HepG2 (cell line): ENCODE measurements around the gene UBE2L6. TPM values are rescaled to one million over a fixed set of nuclear protein-coding genes. Genes with fewer than 3 reads are reported as not detected.

ENCODE experiments used
- ASH2L ChIP-seq: fragments of 300-600, 200-600 bp; sonication (generic); IDR thresholded peaks from 2 replicates; pipeline ENCODE4 v1.7.0; 2017; ENCODE audit warnings: low read depth, mild to moderate bottlenecking, moderate library complexity, mixed read lengths, low read length; ENCODE audit not compliant: insufficient read length
- ELF3 ChIP-seq: IDR thresholded peaks from 2 replicates; pipeline ENCODE4 v1.6.1; 2016; ENCODE audit warnings: missing genetic modification reagents, missing compliant biosample characterization
- HCFC1 ChIP-seq: fragments of 150-350 bp; IDR thresholded peaks from 2 replicates; pipeline ENCODE4 v1.6.1; 2014; ENCODE audit warnings: low read depth, low read length
- HNRNPLL ChIP-seq: fragments of 200-400 bp; formaldehyde crosslinking; IDR thresholded peaks from 2 replicates; pipeline ENCODE4 v1.6.1; 2017; ENCODE audit warnings: mild to moderate bottlenecking, low read depth, low read length; ENCODE audit not compliant: poor library complexity, severe bottlenecking
- MATR3 ChIP-seq: sonication (generic); formaldehyde crosslinking; IDR thresholded peaks from 2 replicates; pipeline ENCODE4 v1.4.0; 2020; ENCODE audit warnings: missing genetic modification reagents
- NFE2L1 ChIP-seq: sonication (generic); formaldehyde crosslinking; IDR thresholded peaks from 2 replicates; pipeline ENCODE4 v1.4.0; 2020; ENCODE audit warnings: missing genetic modification reagents, mild to moderate bottlenecking, borderline replicate concordance
- RXRB ChIP-seq: IDR thresholded peaks from 2 replicates; pipeline ENCODE4 v1.6.1; 2016; ENCODE audit warnings: borderline replicate concordance, missing genetic modification reagents, missing compliant biosample characterization
- TAF1 ChIP-seq: sonication (generic); formaldehyde crosslinking; IDR thresholded peaks from 2 replicates; pipeline ENCODE4 v1.4.0; 2020; ENCODE audit warnings: missing genetic modification reagents
- ZNF34 ChIP-seq: sonication (generic); formaldehyde crosslinking; IDR thresholded peaks from 2 replicates; pipeline ENCODE4 v1.4.0; 2020; ENCODE audit warnings: mild to moderate bottlenecking, missing genetic modification reagents, borderline replicate concordance
- ZNF546 ChIP-seq: sonication (generic); formaldehyde crosslinking; conservative IDR thresholded peaks from 2 replicates; pipeline ENCODE4 v1.8.1; 2023; ENCODE audit warnings: mild to moderate bottlenecking, missing genetic modification reagents
- ZNF629 ChIP-seq: sonication (generic); formaldehyde crosslinking; conservative IDR thresholded peaks from 2 replicates; pipeline ENCODE4 v1.5.0; 2020; ENCODE audit warnings: missing genetic modification reagents
- polyA plus RNA-seq, 8 experiments: library from polyadenylated mRNA; depleted of rRNA in 3 of 8; stranded (reverse) in 7 of 8; unstranded in 1 of 8; fragments of >200 nt; fragmentation: Illumina TruSeq in 4 of 8; extraction: Trizol in 4 of 8; gene quantifications; 2 replicates each; pipeline versions ENCODE4 v1.2.1 to v1.2.3, GENCODE V29; 2011 to 2016; ENCODE audit warnings: low read depth in 4 of 8, missing spikeins in 1 of 8, mixed read lengths in 1 of 8; ENCODE audit not compliant: insufficient read depth in 1 of 8
- total RNA-seq, 5 experiments: library from RNA; depleted of rRNA; stranded (reverse); fragments of >200 nt; fragmentation: Illumina TruSeq; extraction: Trizol; gene quantifications; 2 replicates each; pipeline ENCODE4 v1.2.3, GENCODE V29; 2016; ENCODE audit warnings: low read depth in 1 of 5
- TF ChIP-seq, protein P1 (sequence below): sonication (generic); formaldehyde crosslinking; IDR thresholded peaks from 2 replicates; pipeline ENCODE4 v1.5.0; 2020; ENCODE audit warnings: missing genetic modification reagents
- TF ChIP-seq, protein P2 (sequence below): sonication (generic); formaldehyde crosslinking; IDR thresholded peaks from 2 replicates; pipeline ENCODE4 v1.4.0; 2020; ENCODE audit warnings: mild to moderate bottlenecking, missing genetic modification reagents, borderline replicate concordance
- TF ChIP-seq, protein P3 (sequence below): sonication (generic); formaldehyde crosslinking; IDR thresholded peaks from 2 replicates; pipeline ENCODE4 v1.5.1; 2020; ENCODE audit warnings: mild to moderate bottlenecking, missing genetic modification reagents, borderline replicate concordance
- TF ChIP-seq, protein P4 (sequence below): sonication (generic); formaldehyde crosslinking; IDR thresholded peaks from 2 replicates; pipeline ENCODE4 v1.4.0; 2020; ENCODE audit warnings: missing genetic modification reagents, borderline replicate concordance
- TF ChIP-seq, protein P5 (sequence below): sonication (generic); formaldehyde crosslinking; IDR thresholded peaks from 2 replicates; pipeline ENCODE4 v1.4.0; 2020; ENCODE audit warnings: mild to moderate bottlenecking, missing genetic modification reagents
- TF ChIP-seq, protein P6 (sequence below): sonication (generic); formaldehyde crosslinking; IDR thresholded peaks from 2 replicates; pipeline ENCODE4 v1.5.0; 2020; ENCODE audit warnings: missing genetic modification reagents, mild to moderate bottlenecking, borderline replicate concordance

UBE2L6 gene
- total and polyA plus RNA-seq, 2 of the 13 experiments (the other 11 are each of a cell fraction or from before 2014, with no cell fraction given): 30.3 to 30.4 TPM

DNA sequence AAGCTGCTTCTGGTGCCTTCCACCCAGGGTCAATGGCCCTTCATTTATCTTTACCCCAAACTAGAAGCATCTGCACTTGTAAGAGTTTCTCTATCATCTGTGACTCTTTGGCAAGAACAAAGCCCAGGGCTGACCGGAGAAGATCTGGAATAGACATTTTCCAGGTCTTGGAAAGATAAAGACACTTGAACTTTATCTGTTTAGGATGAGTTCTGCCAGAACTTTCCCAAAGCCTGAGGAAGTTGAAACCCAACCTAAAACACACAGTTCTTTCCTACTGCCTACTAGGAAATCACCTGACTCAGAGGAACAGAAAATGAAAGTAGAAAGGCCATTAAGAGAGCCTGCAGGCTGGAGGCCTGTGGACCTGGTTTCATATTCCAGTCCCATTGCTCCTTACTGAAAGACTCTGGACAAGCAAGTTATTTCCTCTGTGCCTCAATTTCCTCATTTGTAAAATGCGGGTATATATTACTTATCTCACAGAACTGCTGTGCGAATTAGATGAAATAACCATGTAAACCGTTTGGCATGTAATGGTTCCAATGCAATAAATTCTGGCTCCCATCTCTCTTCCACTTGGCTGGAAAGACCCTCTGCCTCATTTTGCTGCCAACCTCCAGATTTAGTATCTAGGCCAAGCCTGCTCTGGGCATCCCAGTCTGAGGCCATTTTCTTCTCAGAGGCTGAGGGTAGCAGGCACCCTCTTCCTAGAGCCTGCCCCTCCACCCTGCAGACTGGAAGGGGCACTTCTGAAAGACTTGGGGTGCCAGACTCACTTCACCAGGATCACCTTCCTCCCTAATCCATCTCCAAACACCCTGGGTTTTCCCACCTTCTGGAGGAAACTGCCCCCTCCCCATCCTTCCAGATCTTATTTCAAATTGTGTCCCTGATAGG, 1.2 kb downstream of the UBE2L6 start (continued):
- TF ChIP-seq, protein P1, sequence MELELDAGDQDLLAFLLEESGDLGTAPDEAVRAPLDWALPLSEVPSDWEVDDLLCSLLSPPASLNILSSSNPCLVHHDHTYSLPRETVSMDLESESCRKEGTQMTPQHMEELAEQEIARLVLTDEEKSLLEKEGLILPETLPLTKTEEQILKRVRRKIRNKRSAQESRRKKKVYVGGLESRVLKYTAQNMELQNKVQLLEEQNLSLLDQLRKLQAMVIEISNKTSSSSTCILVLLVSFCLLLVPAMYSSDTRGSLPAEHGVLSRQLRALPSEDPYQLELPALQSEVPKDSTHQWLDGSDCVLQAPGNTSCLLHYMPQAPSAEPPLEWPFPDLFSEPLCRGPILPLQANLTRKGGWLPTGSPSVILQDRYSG: no peak
- TF ChIP-seq, protein P2, sequence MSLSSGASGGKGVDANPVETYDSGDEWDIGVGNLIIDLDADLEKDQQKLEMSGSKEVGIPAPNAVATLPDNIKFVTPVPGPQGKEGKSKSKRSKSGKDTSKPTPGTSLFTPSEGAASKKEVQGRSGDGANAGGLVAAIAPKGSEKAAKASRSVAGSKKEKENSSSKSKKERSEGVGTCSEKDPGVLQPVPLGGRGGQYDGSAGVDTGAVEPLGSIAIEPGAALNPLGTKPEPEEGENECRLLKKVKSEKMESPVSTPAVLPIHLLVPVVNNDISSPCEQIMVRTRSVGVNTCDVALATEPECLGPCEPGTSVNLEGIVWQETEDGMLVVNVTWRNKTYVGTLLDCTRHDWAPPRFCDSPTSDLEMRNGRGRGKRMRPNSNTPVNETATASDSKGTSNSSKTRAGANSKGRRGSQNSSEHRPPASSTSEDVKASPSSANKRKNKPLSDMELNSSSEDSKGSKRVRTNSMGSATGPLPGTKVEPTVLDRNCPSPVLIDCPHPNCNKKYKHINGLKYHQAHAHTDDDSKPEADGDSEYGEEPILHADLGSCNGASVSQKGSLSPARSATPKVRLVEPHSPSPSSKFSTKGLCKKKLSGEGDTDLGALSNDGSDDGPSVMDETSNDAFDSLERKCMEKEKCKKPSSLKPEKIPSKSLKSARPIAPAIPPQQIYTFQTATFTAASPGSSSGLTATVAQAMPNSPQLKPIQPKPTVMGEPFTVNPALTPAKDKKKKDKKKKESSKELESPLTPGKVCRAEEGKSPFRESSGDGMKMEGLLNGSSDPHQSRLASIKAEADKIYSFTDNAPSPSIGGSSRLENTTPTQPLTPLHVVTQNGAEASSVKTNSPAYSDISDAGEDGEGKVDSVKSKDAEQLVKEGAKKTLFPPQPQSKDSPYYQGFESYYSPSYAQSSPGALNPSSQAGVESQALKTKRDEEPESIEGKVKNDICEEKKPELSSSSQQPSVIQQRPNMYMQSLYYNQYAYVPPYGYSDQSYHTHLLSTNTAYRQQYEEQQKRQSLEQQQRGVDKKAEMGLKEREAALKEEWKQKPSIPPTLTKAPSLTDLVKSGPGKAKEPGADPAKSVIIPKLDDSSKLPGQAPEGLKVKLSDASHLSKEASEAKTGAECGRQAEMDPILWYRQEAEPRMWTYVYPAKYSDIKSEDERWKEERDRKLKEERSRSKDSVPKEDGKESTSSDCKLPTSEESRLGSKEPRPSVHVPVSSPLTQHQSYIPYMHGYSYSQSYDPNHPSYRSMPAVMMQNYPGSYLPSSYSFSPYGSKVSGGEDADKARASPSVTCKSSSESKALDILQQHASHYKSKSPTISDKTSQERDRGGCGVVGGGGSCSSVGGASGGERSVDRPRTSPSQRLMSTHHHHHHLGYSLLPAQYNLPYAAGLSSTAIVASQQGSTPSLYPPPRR: no peak
- TF ChIP-seq TAF1 (CRISPR knock-in tag) (0 out of 2 replicates have a peak, but pooled peaks have one; percentile 13), RXRB (peak; percentile 15; the same call in 1 of the 2 replicates), MATR3 (CRISPR knock-in tag) (no peak), ZNF629 (no peak), ELF3 (no peak), ASH2L (no peak), NFE2L1 (CRISPR knock-in tag) (no peak), HNRNPLL (no peak), HCFC1 (no peak), ZNF34 (no peak), ZNF546 (no peak)
- TF ChIP-seq, protein P3, sequence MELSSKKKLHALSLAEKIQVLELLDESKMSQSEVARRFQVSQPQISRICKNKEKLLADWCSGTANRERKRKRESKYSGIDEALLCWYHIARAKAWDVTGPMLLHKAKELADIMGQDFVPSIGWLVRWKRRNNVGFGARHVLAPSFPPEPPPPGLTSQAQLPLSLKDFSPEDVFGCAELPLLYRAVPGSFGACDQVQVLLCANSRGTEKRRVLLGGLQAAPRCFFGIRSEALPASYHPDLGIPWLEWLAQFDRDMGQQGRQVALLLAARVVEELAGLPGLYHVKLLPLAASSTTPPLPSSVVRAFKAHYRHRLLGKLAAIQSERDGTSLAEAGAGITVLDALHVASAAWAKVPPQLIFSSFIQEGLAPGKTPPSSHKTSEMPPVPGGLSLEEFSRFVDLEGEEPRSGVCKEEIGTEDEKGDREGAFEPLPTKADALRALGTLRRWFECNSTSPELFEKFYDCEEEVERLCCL (CRISPR knock-in tag): no peak
- TF ChIP-seq, protein P4, sequence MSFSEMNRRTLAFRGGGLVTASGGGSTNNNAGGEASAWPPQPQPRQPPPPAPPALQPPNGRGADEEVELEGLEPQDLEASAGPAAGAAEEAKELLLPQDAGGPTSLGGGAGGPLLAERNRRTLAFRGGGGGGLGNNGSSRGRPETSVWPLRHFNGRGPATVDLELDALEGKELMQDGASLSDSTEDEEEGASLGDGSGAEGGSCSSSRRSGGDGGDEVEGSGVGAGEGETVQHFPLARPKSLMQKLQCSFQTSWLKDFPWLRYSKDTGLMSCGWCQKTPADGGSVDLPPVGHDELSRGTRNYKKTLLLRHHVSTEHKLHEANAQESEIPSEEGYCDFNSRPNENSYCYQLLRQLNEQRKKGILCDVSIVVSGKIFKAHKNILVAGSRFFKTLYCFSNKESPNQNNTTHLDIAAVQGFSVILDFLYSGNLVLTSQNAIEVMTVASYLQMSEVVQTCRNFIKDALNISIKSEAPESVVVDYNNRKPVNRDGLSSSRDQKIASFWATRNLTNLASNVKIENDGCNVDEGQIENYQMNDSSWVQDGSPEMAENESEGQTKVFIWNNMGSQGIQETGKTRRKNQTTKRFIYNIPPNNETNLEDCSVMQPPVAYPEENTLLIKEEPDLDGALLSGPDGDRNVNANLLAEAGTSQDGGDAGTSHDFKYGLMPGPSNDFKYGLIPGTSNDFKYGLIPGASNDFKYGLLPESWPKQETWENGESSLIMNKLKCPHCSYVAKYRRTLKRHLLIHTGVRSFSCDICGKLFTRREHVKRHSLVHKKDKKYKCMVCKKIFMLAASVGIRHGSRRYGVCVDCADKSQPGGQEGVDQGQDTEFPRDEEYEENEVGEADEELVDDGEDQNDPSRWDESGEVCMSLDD (CRISPR knock-in tag): no peak
- TF ChIP-seq, protein P5, sequence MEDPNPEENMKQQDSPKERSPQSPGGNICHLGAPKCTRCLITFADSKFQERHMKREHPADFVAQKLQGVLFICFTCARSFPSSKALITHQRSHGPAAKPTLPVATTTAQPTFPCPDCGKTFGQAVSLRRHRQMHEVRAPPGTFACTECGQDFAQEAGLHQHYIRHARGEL (CRISPR knock-in tag): no peak
- TF ChIP-seq, protein P6, sequence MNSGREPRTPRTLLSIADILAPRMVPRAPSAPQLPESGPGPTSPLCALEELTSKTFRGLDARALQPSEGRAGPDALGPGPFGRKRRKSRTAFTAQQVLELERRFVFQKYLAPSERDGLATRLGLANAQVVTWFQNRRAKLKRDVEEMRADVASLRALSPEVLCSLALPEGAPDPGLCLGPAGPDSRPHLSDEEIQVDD: no peak
